HG02642 (cell line): Measurements from ENCODE around the gene ALDH18A1.
A peak's percentile ranks its signal among the peaks of the same experiment; 100 is the strongest.

ENCODE experiments used
- ATAC-seq: cut with Tn5 transposase; IDR thresholded peaks from one replicate; pipeline ENCODE4 v1.9.1; 2021; ENCODE audit warnings: mild to moderate bottlenecking; ENCODE audit not compliant: unreplicated experiment, poor library complexity

ALDH18A1 gene

GRCh38 chr10:95597788-95598187 lies 58.7 kb downstream of the ALDH18A1 start:
- no peak for ATAC-seq

- ATAC-seq: no peak
These were observed 68.5 kb downstream of the ALDH18A1 start for GRCh38 chr10:95588025-95588424.

GRCh38 chr10:95579835-95580535 lies 76.5 kb downstream of the ALDH18A1 start:
- no peak for ATAC-seq

GRCh38 chr10:95579292-95579691 lies 77.2 kb downstream of the ALDH18A1 start:
- ATAC-seq: no peak

GRCh38 chr10:95578619-95579018 lies 77.9 kb downstream of the ALDH18A1 start:
- ATAC-seq: no peak

GRCh38 chr10:95574649-95575365 lies 81.7 kb downstream of the ALDH18A1 start:
- ATAC-seq: no peak

- ATAC-seq: no peak
These were observed 82.4 kb downstream of the ALDH18A1 start for GRCh38 chr10:95573964-95574604.

- no peak for ATAC-seq
These were observed 83.0 kb downstream of the ALDH18A1 start for GRCh38 chr10:95573527-95573926.

- no peak for ATAC-seq
These were observed 84.2 kb downstream of the ALDH18A1 start for GRCh38 chr10:95572131-95572820.

- no peak for ATAC-seq
These were observed 85.1 kb downstream of the ALDH18A1 start for GRCh38 chr10:95571390-95571789.

GRCh38 chr10:95569368-95569767 lies 87.1 kb downstream of the ALDH18A1 start:
- no peak for ATAC-seq

- no peak for ATAC-seq
These were observed 88.4 kb downstream of the ALDH18A1 start for GRCh38 chr10:95567903-95568630.

GRCh38 chr10:95566136-95566535 lies 90.4 kb downstream of the ALDH18A1 start:
- no peak for ATAC-seq

GRCh38 chr10:95565336-95565735 lies 91.2 kb downstream of the ALDH18A1 start:
- ATAC-seq: no peak

- no peak for ATAC-seq
These were observed 92.2 kb downstream of the ALDH18A1 start for GRCh38 chr10:95564291-95564690.

- ATAC-seq: no peak
These were observed 94.1 kb downstream of the ALDH18A1 start for GRCh38 chr10:95562341-95562965.

GRCh38 chr10:95561864-95562177 lies 94.7 kb downstream of the ALDH18A1 start:
- ATAC-seq: no peak

GRCh38 chr10:95561177-95561863 lies 95.2 kb downstream of the ALDH18A1 start, which contains the start of gene SORBS1:
Gene SORBS1 (minus strand): TSS chr10:95561371. CDS start chr10:95441135, 120,236 bp downstream.
- peak; percentile 99 for ATAC-seq
